BLaER1 (cell line): Measurements from ENCODE around the gene CEACAM1.

Experiments
- H3K27ac ChIP-seq: shearing (Covaris generic); formaldehyde crosslinking; 2 replicates; pipeline ENCODE4 v1.8.1; 2022
- H3K27me3 ChIP-seq: shearing (Covaris generic); formaldehyde crosslinking; 2 replicates; pipeline ENCODE4 v1.8.1; 2022
- H3K36me3 ChIP-seq: shearing (Covaris generic); formaldehyde crosslinking; 2 replicates; pipeline ENCODE4 v1.8.1; 2022
- H3K4me1 ChIP-seq: shearing (Covaris generic); formaldehyde crosslinking; 2 replicates; pipeline ENCODE4 v1.8.1; 2022
- H3K4me2 ChIP-seq: shearing (Covaris generic); formaldehyde crosslinking; 2 replicates; pipeline ENCODE4 v1.8.1; 2022
- H3K4me3 ChIP-seq: shearing (Covaris generic); formaldehyde crosslinking; 2 replicates; pipeline ENCODE4 v1.8.1; 2022
- H3K9ac ChIP-seq: shearing (Covaris generic); formaldehyde crosslinking; 2 replicates; pipeline ENCODE4 v1.8.1; 2022
- H3K9me3 ChIP-seq: shearing (Covaris generic); formaldehyde crosslinking; 2 replicates; pipeline ENCODE4 v1.8.1; 2022
- H4K20me1 ChIP-seq: shearing (Covaris generic); formaldehyde crosslinking; 2 replicates; pipeline ENCODE4 v1.8.1; 2022
- Cebpa-rat ChIP-seq: shearing (Covaris generic); IDR thresholded peaks from 2 replicates; pipeline ENCODE4 v1.8.1; 2022

The CEACAM1 gene

GRCh38 chr19:42528354-42529247 lies at the start of gene CEACAM1:
CEACAM1 (minus strand) TSS chr19:42528481; CDS start chr19:42528374, 107 bp downstream.
- H3K27ac ChIP-seq, result peak within 1 kb of the TSS; percentile 76
- no peaks in the 10 kb centered on the region for H3K36me3 ChIP-seq
- peaks cover 39% of the 10 kb centered on the region for H3K4me1 ChIP-seq
- peak within 1 kb of the TSS; percentile 94 for H3K4me2 ChIP-seq
- no peaks in the 10 kb centered on the region for H3K9me3 ChIP-seq
- no peaks in the 10 kb centered on the region for H3K27me3 ChIP-seq
- peak within 1 kb of the TSS; percentile 56 for H3K4me3 ChIP-seq
- peak within 1 kb of the TSS; percentile 67 for H3K9ac ChIP-seq
- H4K20me1 ChIP-seq, result no peaks in the 10 kb centered on the region
- no peak for TF ChIP-seq Cebpa-rat

GRCh38 chr19:42577016-42577415 lies 48.7 kb upstream of the CEACAM1 start:
- H3K9ac ChIP-seq, result no peak overlapping the region
- H3K4me1 ChIP-seq, result peaks cover 17% of the 10 kb centered on the region
- H3K27ac ChIP-seq, result no peak overlapping the region
- no peaks in the 10 kb centered on the region for H4K20me1 ChIP-seq
- H3K27me3 ChIP-seq, result no peaks in the 10 kb centered on the region
- H3K4me3 ChIP-seq, result no peak overlapping the region
- H3K9me3 ChIP-seq, result no peaks in the 10 kb centered on the region
- H3K4me2 ChIP-seq, result peak overlapping the region; percentile 57
- no peaks in the 10 kb centered on the region for H3K36me3 ChIP-seq
- TF ChIP-seq Cebpa-rat, result no peak

DNA sequence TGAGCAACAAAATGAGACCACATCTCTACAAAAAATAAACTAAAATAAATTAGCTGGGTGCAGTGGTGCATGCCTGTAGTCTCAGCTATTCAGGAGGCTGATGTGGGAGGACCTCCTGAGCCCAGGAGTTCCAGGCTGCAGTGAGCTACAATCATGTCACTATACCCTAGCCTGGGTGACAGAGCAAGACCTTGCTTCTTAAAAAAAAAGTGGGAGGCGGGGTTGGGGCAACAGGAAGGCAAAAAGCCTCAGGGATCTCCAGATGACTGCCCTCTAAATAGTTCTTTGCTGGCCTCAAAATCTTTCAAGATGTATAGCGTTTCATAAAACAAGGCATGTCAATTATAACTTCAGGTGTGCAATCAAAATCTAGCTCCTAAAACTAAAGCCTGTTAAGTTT lies 48.0 kb upstream of the CEACAM1 start:
- Histone ChIP-seq H3K27me3 (no peaks in the 10 kb centered on the region), H3K9ac (no peak overlapping the region), H3K4me1 (peaks cover 17% of the 10 kb centered on the region), H3K4me2 (peak overlapping the region; percentile 57), H3K9me3 (no peaks in the 10 kb centered on the region), H4K20me1 (no peaks in the 10 kb centered on the region), H3K36me3 (no peaks in the 10 kb centered on the region), H3K27ac (no peak overlapping the region), H3K4me3 (no peak overlapping the region)
- no peak for TF ChIP-seq Cebpa-rat

DNA sequence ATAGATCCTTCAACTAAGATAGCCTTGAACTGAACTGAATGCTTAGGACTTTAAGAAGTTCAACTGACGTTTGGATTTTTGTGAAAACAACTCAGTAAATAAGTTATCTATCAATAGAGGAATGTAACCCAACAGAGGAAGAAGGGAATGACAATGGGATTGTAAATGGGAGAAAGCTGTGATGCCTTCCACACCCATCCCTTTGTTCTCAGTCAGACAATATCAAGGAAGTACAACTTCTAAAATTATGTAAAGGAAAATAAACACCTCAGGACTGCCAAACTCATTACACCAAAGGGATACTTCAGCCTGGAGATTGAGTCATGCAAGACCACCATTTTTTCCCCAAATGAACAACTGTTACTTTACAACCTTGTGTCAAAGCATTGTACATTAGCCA lies 45.4 kb upstream of the CEACAM1 start:
- no peak overlapping the region for H3K4me2 ChIP-seq
- H3K4me1 ChIP-seq, result peaks cover 17% of the 10 kb centered on the region
- TF ChIP-seq Cebpa-rat, result no peak
- H3K36me3 ChIP-seq, result no peaks in the 10 kb centered on the region
- H3K9me3 ChIP-seq, result no peaks in the 10 kb centered on the region
- no peaks in the 10 kb centered on the region for H3K27me3 ChIP-seq
- no peak overlapping the region for H3K27ac ChIP-seq
- no peak overlapping the region for H3K9ac ChIP-seq
- no peak overlapping the region for H3K4me3 ChIP-seq
- no peaks in the 10 kb centered on the region for H4K20me1 ChIP-seq

GRCh38 chr19:42571116-42571515 lies 42.8 kb upstream of the CEACAM1 start:
- Histone ChIP-seq H3K27me3 (no peaks in the 10 kb centered on the region), H3K4me2 (no peak overlapping the region)

DNA sequence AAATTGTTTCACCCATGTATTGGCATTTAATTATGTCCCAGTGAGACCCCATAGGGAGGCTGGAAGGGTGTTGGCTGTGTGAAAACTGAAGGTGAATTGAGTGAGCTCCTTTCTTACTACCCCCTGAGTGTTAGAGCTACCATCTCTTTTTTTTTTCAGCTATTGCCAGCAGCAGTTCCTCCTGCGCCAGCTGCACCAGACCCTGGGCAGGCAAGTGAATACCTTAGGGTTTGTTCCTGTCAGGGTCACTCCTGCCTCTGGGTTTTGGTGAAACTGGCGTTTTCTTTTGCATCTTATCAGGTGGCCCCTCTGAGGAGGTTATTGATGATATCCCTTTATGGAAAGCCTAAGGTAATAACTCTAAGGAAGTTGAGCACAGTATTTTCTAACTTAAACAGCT lies 40.9 kb upstream of the CEACAM1 start:
- H3K9me3 ChIP-seq, result no peaks in the 10 kb centered on the region
- H3K27ac ChIP-seq, result no peak overlapping the region

More at GRCh38 chr19:42571116-42571515, 42.8 kb upstream of the CEACAM1 start:
- Histone ChIP-seq H3K36me3 (no peaks in the 10 kb centered on the region), H3K4me1 (peaks cover 15% of the 10 kb centered on the region), H3K9ac (no peak overlapping the region), H4K20me1 (no peaks in the 10 kb centered on the region), H3K9me3 (no peaks in the 10 kb centered on the region), H3K4me3 (no peak overlapping the region), H3K27ac (no peak overlapping the region)
- TF ChIP-seq Cebpa-rat, result no peak

DNA sequence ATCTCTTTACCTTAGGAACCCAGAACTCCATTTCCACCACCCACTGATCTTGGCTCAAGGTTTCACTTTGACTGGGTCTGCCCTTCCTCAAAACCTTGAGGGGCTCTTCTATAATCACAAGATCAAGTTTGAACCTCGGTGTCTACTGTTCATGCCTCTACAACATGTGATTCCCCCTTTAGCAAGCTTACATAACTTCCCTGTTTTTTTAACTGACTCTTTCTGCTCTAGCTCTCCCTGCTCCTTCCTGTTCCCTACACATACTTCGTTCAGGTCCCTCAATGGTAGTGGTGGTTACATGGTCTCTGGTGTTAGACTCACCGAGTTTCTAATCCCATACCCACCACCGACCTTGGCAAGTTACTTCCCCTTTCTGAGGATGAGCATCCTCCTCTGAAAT lies 39.7 kb upstream of the CEACAM1 start:
- no peak overlapping the region for H3K9ac ChIP-seq
- H3K36me3 ChIP-seq, result no peaks in the 10 kb centered on the region
- no peaks in the 10 kb centered on the region for H3K9me3 ChIP-seq
- no peak overlapping the region for H3K27ac ChIP-seq
- H3K4me2 ChIP-seq, result peak overlapping the region; percentile 48
- no peaks in the 10 kb centered on the region; the same call in 1 of the 2 replicates for H4K20me1 ChIP-seq
- TF ChIP-seq Cebpa-rat, result no peak
- no peaks in the 10 kb centered on the region for H3K27me3 ChIP-seq
- no peak overlapping the region for H3K4me3 ChIP-seq
- H3K4me1 ChIP-seq, result peaks cover 10% of the 10 kb centered on the region; the same call in 1 of the 2 replicates

More for the DNA sequence above, 40.9 kb upstream of the CEACAM1 start:
- peaks cover 10% of the 10 kb centered on the region; the same call in 1 of the 2 replicates for H3K4me1 ChIP-seq
- no peaks in the 10 kb centered on the region for H3K36me3 ChIP-seq
- H3K4me3 ChIP-seq, result no peak overlapping the region
- H4K20me1 ChIP-seq, result no peaks in the 10 kb centered on the region
- H3K9ac ChIP-seq, result no peak overlapping the region
- no peak for TF ChIP-seq Cebpa-rat
- no peaks in the 10 kb centered on the region for H3K27me3 ChIP-seq
- no peak overlapping the region for H3K4me2 ChIP-seq

DNA sequence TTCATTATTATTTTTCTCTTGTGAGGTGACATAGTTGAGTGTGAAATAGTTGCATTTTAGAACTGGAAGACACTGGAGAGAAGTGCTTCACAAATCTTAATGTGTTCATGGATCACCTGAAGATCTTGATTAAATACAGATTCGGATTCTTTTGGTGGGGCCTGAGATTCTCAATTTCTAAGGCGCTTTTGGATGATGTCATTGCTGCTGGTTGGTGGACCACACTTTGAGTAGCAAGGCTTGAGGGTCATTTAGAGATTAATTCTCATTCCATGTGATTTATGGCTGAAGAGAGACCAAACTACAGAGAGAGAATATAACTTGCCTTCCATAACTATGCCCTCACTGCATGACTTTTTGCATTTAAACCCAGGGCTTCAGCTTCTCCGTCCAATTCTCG lies 39.3 kb upstream of the CEACAM1 start:
- no peaks in the 10 kb centered on the region for H3K27me3 ChIP-seq
- H3K4me3 ChIP-seq, result no peak overlapping the region
- peaks cover 10% of the 10 kb centered on the region; the same call in 1 of the 2 replicates for H3K4me1 ChIP-seq
- H3K36me3 ChIP-seq, result no peaks in the 10 kb centered on the region
- no peak for TF ChIP-seq Cebpa-rat
- H3K9me3 ChIP-seq, result no peaks in the 10 kb centered on the region
- no peak overlapping the region for H3K9ac ChIP-seq
- no peak overlapping the region for H3K27ac ChIP-seq
- peak overlapping the region; percentile 48 for H3K4me2 ChIP-seq
- no peaks in the 10 kb centered on the region; the same call in 1 of the 2 replicates for H4K20me1 ChIP-seq

GRCh38 chr19:42563352-42564210 lies 35.3 kb upstream of the CEACAM1 start:
- no peak overlapping the region for H3K9ac ChIP-seq
- no peaks in the 10 kb centered on the region for H3K36me3 ChIP-seq
- no peaks in the 10 kb centered on the region for H3K9me3 ChIP-seq
- H3K4me1 ChIP-seq, result peaks cover 10% of the 10 kb centered on the region; the same call in 1 of the 2 replicates
- TF ChIP-seq Cebpa-rat, result no peak
- no peak overlapping the region for H3K27ac ChIP-seq
- no peak overlapping the region for H3K4me2 ChIP-seq
- H3K4me3 ChIP-seq, result no peak overlapping the region
- peaks cover 17% of the 10 kb centered on the region; the same call in 1 of the 2 replicates for H3K27me3 ChIP-seq
- peaks cover 11% of the 10 kb centered on the region; the same call in 1 of the 2 replicates for H4K20me1 ChIP-seq

DNA sequence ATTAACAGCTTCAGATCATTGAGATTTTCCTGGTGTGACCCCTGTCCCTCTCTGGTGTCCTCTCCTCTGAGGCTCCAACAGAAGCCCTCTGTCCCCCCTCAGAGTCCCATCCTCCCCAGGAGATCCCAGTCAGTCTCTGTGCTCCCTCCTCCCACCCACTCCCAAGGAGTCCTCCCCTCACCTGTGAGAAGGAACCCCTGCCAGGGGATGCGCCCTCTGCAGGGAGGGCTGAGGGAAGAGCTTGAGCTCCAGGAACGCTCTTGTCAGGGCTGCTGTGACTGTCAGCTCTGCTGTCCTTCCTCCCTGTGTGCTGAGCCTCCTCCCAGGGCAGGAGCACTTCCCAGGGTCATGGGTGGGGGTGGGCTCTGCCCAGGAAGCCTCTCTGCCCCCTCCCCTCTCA lies 33.2 kb upstream of the CEACAM1 start:
- H3K9me3 ChIP-seq, result no peaks in the 10 kb centered on the region
- H4K20me1 ChIP-seq, result peaks cover 25% of the 10 kb centered on the region; the same call in 1 of the 2 replicates
- H3K9ac ChIP-seq, result no peak overlapping the region
- no peak overlapping the region for H3K27ac ChIP-seq
- no peaks in the 10 kb centered on the region; the same call in 1 of the 2 replicates for H3K4me1 ChIP-seq
- H3K27me3 ChIP-seq, result peaks cover 35% of the 10 kb centered on the region
- no peak overlapping the region for H3K4me3 ChIP-seq
- H3K36me3 ChIP-seq, result no peaks in the 10 kb centered on the region
- no peak overlapping the region for H3K4me2 ChIP-seq
- no peak for TF ChIP-seq Cebpa-rat
